GM21723 (cell line): ENCODE results near the gene CNPY2.
"Not testable (repeated sequence)": the region's sequence is repeated elsewhere in the genome, so short reads cannot be mapped to it uniquely, and the experiment has no call there.

Source experiments
- ATAC-seq: cut with Tn5 transposase; IDR thresholded peaks from one replicate; pipeline ENCODE4 v1.9.1; 2021; ENCODE audit warnings: mild to moderate bottlenecking, moderate library complexity; ENCODE audit not compliant: unreplicated experiment

Gene CNPY2

DNA sequence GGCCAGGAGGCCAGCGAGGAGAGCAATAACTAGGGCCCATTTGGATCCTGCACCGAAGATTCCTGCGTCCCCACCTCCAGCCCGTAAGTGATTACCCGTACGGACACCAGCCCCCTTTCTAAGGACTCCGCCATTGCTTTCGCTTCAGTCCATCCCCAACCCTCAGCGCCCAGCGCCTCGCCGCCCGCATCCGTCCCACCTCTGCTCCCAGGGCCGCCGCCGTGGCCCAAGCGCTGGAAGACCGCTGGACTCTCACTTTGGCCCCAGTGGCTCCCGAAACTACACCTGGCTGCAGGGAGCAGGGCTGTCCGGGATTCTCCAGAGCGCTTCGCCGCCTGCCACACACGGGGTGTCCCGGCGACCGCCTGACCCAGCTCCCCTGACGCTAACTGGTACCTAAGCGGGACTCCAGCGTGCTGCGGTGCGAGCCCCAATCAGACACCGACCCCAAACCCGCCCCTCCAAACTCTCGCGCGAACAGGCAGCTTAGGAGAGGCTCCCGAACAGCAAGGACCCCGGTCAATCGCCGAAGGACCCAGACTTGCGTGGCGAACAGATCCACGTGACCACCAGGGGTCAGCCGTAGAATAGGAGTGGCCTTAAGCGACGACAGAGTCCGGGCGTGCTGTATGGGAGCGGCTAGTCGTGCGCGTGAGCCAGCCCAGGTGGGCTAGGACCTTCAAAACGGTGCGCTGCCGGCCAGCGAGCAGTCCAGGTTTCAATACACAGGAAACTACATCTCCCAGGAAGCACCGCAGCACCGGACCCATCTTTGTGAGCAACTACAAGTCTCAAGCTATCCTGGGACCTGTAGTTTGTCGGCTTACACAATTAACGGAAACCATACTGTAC, at the start of gene CNPY2:
TSS of gene CNPY2 (minus strand) at position 367 of the 852 bp plus-strand sequence. CDS start 771 bp downstream, outside the sequence.
- peak; percentile 91 for ATAC-seq

- no peak for ATAC-seq
These were observed 46.6 kb upstream of the CNPY2 start, which contains the start of gene APOF for GRCh38 chr12:56362130-56363059. TSS of gene APOF (minus strand) at chr12:56362857. CDS start at chr12:56362745, 112 bp downstream.

DNA sequence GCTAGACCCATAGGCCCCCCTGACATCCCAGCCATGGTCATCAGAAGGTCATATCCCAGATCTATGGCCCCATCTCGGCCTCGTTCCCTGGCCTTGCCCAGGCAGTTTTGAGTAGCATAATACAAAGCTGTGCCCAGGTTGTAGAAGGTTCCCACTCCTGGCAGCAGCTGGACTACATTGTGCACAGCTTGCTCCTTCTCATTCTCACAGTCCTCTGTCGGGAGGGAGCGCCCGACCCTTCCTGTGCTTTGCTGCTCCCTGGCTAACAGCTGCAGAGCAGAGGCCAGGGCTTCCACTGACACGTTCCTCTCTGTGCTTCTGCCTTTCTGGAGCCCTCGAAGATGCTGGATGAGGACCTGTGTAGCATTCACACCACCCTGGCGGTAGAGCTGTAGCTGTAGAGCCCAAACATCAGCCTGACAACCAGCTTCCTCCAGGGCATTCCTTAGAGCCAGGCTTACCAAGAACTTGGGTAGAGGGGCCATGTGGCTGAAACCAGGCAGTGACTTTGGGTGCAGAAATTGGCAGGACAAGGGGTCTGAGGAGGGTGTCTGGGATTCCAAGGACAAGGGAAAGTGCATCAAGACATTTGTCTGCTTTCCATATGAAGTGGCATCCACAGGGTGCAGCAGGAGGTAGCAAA, 45.8 kb upstream of the CNPY2 start:
- no peak for ATAC-seq

DNA sequence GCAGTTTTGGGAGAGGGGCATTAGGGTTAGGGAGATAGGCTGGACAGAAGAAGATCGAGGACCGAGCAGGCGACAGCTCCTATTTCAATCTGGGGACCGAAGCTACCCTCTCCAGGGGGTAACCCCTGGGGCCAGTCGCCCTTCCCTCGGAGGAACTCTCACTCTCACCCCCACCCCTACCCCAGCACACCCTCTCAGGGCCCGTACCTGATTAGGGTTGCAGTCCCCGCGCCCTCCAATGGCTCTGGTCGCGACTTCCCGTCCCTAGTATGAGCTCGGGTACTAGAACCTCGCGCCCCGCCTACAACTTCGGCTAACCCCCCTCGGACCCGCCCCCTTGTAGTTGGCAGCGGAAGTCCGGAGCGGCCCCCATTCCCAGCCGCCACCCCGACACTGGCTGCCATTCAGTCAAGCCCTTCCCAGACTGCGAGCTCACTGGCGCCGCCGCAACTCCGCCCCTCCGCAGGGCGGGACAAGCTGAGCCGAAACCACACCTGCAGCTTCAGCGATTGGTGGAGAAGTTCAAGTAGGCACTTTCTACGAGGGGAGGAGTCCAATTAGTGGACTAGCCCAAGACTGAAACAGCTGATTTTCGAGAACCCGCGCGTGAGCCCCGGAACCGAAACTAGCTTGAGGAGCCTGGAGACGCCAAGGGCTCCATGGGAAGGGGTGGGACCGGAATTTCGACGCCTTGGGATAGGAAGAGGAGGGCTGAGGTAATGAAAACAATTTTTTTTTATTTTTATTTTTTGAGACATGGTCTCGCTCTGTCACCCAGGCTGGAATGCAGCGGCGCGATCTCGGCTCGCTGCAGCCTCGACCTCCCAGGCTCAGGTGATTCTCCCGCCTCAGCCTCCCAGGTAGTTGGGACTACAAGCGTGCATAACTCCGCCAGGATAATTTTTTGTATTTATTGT, 44.3 kb upstream of the CNPY2 start, which contains the start of gene STAT2:
TSS of gene STAT2 (minus strand) at position 257 of the 917 bp plus-strand sequence. CDS start 3,536 bp downstream, outside the sequence.
- ATAC-seq: peak; percentile 94

DNA sequence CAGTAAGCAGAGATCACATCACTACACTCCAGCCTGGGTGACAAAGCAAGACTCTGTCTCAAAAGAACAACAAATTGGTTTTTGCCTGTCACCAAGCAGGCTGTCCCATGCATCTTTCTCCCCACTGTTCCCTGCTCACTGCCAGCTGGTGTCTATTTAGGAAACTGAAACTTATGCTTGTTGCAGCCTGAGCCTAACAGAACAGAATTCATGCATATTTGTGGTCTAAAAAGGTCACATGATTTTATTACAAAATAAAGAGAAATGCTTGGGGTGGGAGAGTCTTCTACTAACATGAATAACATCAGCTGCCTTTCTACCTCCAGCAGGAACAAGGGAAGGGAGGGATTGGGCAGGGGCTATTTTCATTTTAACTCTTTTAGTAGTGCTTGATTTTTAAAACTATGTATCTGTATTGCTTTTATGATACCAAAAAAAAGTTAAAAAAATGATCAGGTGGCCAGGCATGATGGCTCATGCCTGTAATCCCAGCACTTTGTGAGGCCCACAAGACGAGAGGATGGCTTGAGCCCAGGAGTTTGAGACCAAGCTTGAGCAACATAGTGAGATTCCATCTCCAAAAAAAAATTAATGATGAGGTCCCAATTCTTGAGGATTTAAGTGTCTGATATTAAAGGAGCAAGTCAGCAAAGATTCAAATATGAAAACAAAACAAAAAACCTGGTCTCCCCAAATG, 43.2 kb upstream of the CNPY2 start:
- ATAC-seq: no peak

DNA sequence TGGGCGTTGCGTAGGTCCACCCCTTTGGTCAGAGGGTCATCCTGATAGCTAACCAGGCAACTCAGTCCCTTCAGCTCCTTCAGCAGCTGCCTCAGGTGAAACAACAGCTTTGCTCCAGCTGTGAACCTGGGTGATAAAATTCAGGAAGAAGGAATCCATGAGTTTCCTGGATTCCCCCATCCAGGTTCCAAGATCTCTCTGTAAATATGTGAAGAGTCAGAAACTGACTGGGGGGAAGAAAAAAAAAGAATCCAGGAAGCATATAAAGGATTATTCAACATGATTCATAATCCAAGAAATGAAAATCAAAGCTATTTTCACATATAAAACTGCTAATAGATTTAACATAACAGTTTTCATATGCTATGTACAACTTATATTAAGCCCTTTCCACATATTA, 35.5 kb upstream of the CNPY2 start:
- no peak for ATAC-seq

DNA sequence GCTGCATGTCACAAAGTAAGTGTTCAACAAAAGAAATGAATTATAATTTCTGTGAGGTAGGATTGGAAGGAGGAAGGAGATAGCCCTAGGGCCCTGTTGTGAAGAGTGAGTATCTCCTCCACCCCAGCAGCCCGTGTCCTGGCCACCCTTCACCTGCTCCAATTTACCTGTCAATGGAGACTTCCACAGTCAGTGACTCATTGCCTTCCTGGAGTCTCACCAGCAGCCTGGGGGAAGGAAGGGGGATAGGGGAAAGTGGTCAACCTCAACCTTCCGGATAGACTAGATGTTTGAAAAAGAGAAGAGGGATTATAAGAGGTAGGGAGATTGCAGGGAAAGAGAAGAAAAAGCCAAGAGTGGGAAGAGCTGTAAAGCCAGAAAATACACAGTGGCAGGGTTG, 34.9 kb upstream of the CNPY2 start:
- ATAC-seq: no peak

DNA sequence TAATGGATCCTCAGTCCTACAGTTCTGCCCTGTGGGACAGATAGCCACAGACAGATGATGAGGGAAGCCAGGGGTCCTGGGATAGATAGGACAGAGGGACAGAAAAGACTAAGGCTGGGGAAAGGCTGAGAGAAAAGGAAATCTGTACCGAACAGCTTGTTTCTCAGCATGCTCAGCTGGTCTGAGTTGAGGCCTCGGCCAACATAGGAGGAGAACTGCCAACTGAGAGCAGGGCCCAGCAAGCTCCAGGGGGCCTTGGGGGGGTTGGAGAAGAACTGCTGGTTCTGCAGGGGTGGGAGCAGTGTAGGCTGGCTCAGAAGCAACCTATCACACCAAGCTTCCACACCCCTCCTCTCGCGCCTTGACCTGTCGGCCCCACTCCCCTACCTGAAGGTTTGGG, 33.0 kb upstream of the CNPY2 start:
- ATAC-seq: no peak

GRCh38 chr12:56347255-56347654, 31.5 kb upstream of the CNPY2 start:
- not testable (repeated sequence) for ATAC-seq

- no peak for ATAC-seq
These were observed 30.9 kb upstream of the CNPY2 start for GRCh38 chr12:56346675-56347074.

GRCh38 chr12:56342290-56342689, 26.5 kb upstream of the CNPY2 start:
- ATAC-seq: not testable (repeated sequence)

DNA sequence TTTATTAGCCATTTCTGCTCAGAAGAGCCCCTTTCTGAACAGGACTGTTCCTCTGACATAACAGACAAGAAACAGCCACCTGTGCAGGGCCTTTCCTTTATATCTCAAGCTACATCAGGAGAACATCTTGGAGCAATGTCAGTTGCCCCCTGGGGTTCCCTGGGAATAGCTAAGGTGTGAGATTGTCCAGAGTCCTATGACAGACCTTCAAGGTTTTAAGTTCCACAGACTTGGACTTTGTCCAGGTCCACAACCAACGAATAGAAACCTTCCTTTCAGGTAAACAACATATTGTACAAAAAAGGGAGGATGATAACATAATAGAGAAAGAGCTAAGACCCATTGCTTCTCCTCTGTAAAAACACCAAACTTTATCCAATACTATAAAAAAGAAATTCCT, 25.8 kb upstream of the CNPY2 start:
- no peak for ATAC-seq

- no peak for ATAC-seq
These were observed 23.3 kb upstream of the CNPY2 start for GRCh38 chr12:56339158-56339422.

DNA sequence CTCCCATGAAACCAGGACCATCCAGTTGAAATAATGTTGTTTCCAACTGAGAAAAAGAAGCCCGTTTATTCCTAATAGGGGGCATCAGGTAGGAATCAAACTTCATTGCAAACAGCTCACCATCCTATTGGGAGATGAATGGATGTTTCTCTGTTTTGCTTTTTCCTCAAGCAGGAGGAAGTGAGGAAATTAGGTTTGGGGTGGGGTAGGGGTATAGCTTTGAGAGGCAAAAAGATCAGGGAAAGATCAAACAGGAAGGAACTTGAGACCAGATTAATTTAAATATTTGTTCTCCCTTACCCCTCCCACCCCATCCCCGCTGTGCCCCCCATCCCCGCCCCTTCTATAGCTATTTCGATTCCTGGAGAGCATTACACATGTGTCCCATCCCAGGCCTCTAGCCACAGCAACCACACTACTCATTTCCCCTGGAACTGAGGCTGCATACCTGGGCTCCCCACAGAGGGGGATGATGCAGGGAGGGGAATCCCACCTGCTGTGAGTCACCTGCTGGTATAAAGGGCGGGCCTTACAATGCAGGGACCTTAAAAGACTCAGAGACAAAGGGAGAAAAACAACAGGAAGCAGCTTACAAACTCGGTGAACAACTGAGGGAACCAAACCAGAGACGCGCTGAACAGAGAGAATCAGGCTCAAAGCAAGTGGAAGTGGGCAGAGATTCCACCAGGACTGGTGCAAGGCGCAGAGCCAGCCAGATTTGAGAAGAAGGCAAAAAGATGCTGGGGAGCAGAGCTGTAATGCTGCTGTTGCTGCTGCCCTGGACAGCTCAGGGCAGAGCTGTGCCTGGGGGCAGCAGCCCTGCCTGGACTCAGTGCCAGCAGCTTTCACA, 22.7 kb upstream of the CNPY2 start, which contains the start of gene IL23A:
TSS of gene IL23A (plus strand) at position 577 of the 850 bp plus-strand sequence. CDS start at position 738, 161 bp downstream.
- peak; percentile 37 for ATAC-seq

GRCh38 chr12:56337753-56338251, 22.0 kb upstream of the CNPY2 start:
- no peak for ATAC-seq

- no peak for ATAC-seq
These were observed 20.8 kb upstream of the CNPY2 start for GRCh38 chr12:56336361-56337167.

- ATAC-seq: not testable (repeated sequence)
These were observed 19.7 kb upstream of the CNPY2 start for GRCh38 chr12:56335527-56335926.

- no peak for ATAC-seq
These were observed 18.7 kb upstream of the CNPY2 start for GRCh38 chr12:56334490-56334793.
